Activated CD4-positive, alpha-beta T cell treated with anti-CD3 and anti-CD28 coated beads, Interleukin-2, amount 10 ng/mL, durations not matched to agents 24 days and 14 days (primary cell): Measurements from ENCODE around the gene NADK2. TPM values are rescaled to one million over a fixed set of nuclear protein-coding genes. Genes with fewer than 3 reads are reported as not detected.

Source experiments
- total RNA-seq: library from RNA; stranded (reverse); gene quantifications from 2 replicates; pipeline ENCODE4 v1.2.3, GENCODE V29; 2022

NADK2 gene
- total RNA-seq, 1 donor from 2014 or later: 25.8 TPM

Other genes starting within 250 kb of the NADK2 start
- gene UGT3A2, start 175.0 kb downstream of the NADK2 start, total RNA-seq: not detected in 2 replicates
- 9.8 TPM in 2 replicates for gene LMBRD2, start 90.0 kb downstream of the NADK2 start, total RNA-seq
- 63.0 and 69.8 TPM in 2 replicates for gene SKP2, start 89.8 kb downstream of the NADK2 start, total RNA-seq
- not detected in 2 replicates for gene RANBP3L, start 60.0 kb upstream of the NADK2 start, total RNA-seq